Stimulated activated memory B cell treated with anti-CD40 and anti-IgM and Interleukin-4, amounts not matched to agents 10 μg/mL and 1 μg/mL and 100 μg/mL, for 72 hours (primary cell): ENCODE data around the gene TMED4.

Experiments
- ATAC-seq: fragments of 150-1000 bp; cut with Tn5 transposase; 2 replicates; pipeline ENCODE4 v1.10.0; 2021
- H3K27ac Mint-ChIP-seq: one replicate; pipeline ENCODE4 v1.8.0; 2022; ENCODE audit warnings: mild to moderate bottlenecking, mixed read lengths
- H3K27me3 Mint-ChIP-seq: one replicate; pipeline ENCODE4 v1.8.0; 2022; ENCODE audit warnings: mixed read lengths
- H3K36me3 Mint-ChIP-seq: one replicate; pipeline ENCODE4 v1.8.0; 2022; ENCODE audit warnings: mixed read lengths
- H3K4me1 Mint-ChIP-seq: one replicate; pipeline ENCODE4 v1.8.0; 2022; ENCODE audit warnings: mixed read lengths
- H3K4me3 Mint-ChIP-seq: one replicate; pipeline ENCODE4 v1.8.0; 2022; ENCODE audit warnings: mild to moderate bottlenecking, moderate library complexity, mixed read lengths
- H3K9me3 Mint-ChIP-seq: one replicate; pipeline ENCODE4 v1.8.0; 2022; ENCODE audit warnings: mixed read lengths

Gene TMED4

DNA sequence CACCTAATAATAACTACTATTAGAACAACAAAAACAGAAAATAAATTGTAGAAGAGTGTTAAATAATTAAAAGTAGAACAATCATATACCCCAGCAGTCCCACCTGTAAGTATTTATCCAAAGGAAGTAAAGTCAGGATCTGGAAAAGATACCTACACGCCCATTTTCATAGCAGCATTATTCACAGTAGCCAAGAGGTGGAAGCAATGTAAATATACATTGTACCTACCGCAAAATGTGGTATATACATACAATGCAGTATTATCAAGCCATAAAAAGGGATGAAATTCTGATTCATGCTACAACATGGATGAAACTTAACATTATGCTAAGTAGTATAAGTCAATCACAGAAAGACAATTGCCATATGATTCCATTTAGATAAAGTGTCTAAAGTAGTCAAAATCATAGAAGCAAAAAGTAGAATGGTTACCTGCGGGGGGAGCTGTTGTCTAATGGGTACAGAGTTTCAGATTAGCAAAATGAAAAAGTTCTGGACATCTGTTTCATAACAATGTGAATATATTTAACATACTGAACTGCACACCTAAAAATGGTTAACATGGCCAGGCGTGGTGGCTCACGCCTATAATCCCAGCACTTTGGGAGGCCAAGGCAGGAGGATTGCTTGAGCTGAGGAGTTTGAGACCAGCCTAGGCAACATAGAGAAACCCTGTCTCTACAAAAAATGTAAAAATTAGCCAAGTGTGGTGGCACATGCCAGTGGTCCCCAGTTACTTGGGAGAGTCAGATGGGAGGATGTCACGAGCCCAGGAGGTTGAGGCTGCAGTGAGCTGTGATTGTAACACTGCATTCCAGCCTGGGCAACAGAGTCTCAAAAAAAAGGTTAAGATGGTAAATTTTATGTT lies 6.0 kb upstream of the TMED4 start:
- peaks cover 6% of the 10 kb centered on the region for H3K27me3 Mint-ChIP-seq
- H3K9me3 Mint-ChIP-seq, result no peaks in the 10 kb centered on the region
- peak; percentile 55 for ATAC-seq
- H3K36me3 Mint-ChIP-seq, result no peaks in the 10 kb centered on the region
- peaks cover 9% of the 10 kb centered on the region for H3K4me1 Mint-ChIP-seq
- peak overlapping the region; percentile 8 for H3K27ac Mint-ChIP-seq
- no peak overlapping the region for H3K4me3 Mint-ChIP-seq

DNA sequence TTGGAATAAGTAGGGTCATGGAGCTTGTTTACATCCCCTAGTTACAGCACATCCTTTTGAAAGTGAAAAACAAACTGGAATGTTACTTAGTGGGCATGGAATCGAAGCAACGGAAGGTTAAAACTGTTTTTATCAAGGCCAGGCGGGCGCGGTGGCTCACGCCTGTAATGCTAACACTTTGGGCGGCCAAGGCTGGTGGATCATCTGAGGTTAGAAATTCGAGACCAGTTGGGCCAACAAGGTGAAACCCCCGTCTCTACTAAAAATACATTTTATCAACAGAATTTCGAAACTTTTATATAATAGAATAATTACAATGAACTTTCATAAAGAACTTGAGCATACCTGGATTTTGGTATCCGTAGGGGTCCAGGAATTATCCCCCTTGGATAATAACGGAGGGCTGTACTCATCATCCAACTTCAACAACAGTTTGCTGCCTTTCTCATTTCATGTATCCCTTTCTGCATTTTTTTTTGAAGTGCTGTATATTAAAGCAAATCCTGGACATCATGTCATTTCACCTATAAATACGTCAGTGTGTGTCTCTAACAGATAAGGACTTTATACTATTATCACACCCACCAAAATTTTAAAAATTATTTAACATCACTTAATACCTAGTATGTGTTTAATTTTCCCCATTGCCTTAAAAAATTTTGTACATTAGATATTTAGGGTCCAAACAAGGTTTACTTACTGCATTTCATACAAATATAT lies 1.3 kb upstream of the TMED4 start:
- Mint-ChIP-seq H3K9me3 (no peaks in the 10 kb centered on the region), H3K4me1 (peaks cover 33% of the 10 kb centered on the region)

DNA sequence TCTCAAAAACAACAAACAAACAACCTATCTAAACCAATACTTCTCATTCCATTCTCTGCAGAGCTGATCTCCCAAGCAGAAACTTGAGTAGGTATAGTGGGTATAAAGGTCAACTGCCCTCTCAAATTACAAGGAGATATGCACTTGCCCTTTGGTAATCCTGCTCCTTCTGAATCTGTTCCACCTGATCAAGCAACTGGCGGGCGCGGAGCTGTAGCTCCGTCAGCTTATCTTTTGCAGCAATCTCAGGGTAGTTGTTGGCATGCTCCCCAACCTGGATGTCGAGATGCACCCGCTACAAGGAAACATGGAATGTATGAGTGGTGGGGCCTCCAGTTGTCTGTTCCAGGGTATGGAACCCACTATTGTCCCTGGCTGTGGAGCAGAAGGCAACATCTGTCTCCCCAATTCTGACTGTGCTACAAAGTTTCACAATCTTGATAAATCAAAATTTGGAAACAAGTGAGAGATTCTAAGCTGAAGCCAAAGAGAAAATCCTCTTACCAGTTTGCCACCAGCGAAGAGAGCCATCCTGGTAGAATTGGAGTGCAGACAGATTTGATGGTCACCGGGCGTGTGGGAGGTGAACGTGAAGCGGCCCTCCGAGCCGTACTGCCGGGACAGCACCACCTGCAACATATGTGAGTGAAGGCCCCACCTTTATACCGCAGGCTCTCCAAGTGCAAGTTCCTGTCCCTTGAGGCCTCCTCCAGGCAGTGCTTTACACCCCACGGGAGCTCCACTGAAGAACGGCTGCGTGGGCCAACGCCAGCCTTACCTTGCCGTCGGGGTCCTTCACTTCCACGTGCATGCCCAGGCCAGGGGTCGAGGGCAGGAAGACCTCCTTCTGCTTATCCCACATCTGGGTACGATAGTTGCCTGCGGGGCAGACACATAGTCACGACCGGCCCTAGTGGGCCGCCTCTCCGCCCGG lies 819 bp downstream of the TMED4 start:
- Mint-ChIP-seq H3K4me3 (peak overlapping the region; percentile 74), H3K27me3 (no peaks in the 10 kb centered on the region), H3K36me3 (peaks cover 20% of the 10 kb centered on the region), H3K27ac (peak overlapping the region; percentile 90), H3K4me1 (peaks cover 27% of the 10 kb centered on the region), H3K9me3 (no peaks in the 10 kb centered on the region)
- peak; percentile 59 for ATAC-seq

More for the DNA sequence above, 1.3 kb upstream of the TMED4 start:
- Mint-ChIP-seq H3K27me3 (no peaks in the 10 kb centered on the region), H3K4me3 (peak overlapping the region; percentile 74), H3K36me3 (peaks cover 19% of the 10 kb centered on the region), H3K27ac (peak overlapping the region; percentile 90)
- no peak for ATAC-seq

DNA sequence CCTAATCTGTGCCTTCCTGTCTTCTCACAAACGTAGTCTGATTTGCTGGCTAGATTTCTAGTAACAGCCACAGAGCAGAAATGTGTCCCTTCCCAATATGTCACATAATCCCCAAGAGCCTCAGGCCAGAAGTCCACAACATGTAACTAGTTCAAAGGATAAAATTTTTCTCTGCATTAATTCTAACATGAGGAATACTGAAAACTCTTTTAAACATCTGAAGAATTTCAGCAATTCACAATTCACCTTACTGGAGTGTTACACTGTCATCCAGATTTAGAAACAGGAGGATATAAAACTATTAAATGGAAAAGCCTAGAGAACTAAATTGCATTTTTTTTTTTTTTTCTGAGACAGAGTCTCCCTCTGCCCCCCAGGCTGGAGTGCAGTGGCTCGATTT lies 5.8 kb downstream of the TMED4 start:
- H3K9me3 Mint-ChIP-seq, result no peaks in the 10 kb centered on the region
- peaks cover 46% of the 10 kb centered on the region for H3K4me1 Mint-ChIP-seq
- H3K4me3 Mint-ChIP-seq, result no peak overlapping the region
- peaks cover 57% of the 10 kb centered on the region for H3K36me3 Mint-ChIP-seq
- no peak for ATAC-seq
- no peaks in the 10 kb centered on the region for H3K27me3 Mint-ChIP-seq
- no peak overlapping the region for H3K27ac Mint-ChIP-seq

DNA sequence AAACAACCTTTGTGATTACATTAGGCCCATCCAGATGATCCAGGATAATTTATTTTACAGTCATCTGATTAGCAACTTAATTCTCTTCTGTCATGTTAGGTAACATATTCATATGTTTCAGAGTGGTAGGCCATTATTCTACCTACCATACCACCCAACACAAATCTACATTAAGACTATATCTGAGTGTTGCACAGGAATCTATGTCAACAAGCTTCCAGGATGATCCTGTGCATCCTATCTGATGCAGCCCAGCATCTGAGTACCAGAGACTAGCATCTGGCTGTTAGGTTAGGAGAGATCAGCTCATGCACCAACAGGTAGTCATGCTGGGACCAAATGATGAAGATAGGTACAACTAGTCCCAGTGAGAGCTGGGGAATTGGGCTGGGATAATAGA lies 7.0 kb downstream of the TMED4 start:
- Mint-ChIP-seq H3K9me3 (no peaks in the 10 kb centered on the region), H3K4me3 (peak overlapping the region; percentile 92), H3K27ac (peak overlapping the region; percentile 92), H3K27me3 (no peaks in the 10 kb centered on the region), H3K36me3 (peaks cover 58% of the 10 kb centered on the region), H3K4me1 (peaks cover 34% of the 10 kb centered on the region)
- no peak for ATAC-seq

DNA sequence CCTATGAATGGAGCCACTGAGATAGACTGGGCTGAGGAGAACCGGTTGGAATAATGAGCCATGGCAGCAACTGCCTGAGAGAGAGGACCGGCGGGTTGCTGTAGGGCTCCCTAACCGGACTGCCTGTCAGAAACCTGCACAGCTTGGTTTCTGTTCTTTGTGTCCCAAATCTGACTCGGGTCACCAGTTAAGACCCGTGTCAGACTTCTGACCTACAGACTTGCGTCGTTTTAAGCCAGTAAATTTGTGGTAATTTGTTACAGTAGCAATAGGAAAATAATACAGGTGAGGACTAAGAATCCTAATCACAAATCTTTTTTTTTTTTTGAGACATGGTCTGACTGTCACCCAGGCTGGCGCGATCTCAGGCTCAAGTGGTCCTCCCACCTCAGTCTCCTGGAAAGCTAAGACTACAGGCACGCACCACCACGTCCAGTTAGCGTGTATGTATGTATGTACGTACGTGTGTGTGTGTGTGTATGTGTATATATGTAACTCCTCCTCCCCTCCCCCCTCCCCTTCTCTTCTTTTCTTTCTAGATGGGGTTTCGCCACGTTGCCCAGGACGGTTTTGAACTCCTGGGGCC lies 7.7 kb downstream of the TMED4 start:
- no peaks in the 10 kb centered on the region for H3K27me3 Mint-ChIP-seq
- H3K4me1 Mint-ChIP-seq, result peaks cover 29% of the 10 kb centered on the region
- no peaks in the 10 kb centered on the region for H3K9me3 Mint-ChIP-seq
- ATAC-seq, result no peak
- H3K36me3 Mint-ChIP-seq, result peaks cover 58% of the 10 kb centered on the region
- peak overlapping the region; percentile 92 for H3K27ac Mint-ChIP-seq
- peak overlapping the region; percentile 92 for H3K4me3 Mint-ChIP-seq

DNA sequence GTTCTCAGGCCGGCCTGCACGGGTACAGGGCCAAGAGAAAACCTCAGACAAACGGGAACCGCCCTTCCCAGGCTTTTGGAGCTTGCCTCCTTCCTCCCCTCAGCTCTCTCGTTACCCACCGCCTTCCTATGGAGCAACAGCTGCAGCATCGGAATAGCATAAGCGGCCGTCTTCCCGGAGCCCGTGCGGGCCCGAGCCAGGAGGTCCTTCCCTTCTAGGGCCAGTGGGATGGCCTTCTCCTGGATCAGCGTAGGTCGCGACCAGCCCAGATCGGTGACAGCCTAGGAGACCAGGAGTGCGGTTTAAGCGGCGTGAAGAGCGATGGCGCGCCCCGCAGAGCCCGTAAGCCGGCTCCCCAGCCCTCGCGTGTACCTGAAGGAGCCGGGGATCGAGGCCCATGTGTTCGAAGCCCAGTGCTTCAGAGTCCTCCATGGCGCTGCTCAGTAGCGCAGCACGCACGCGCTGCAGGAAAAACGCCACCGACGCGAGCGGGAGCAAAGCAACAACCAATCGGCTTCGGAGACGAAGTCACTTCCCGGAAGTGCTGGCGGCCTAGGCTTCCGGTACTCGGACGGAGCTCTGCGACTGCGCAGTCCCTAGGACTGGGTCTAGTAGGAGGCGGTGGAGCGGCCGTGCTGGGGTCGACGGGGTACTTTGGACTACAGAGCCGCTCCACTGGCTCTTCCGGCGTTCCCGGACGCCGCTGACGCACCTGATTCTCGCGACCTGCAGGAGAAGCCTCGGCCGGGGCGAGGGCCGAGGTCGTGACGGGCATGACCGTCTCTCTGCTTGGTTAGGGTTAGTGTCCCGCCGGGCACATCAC lies 8.4 kb downstream of the TMED4 start, which contains the start of gene DDX56:
TSS of gene DDX56 (minus strand) at position 445 of the 823 bp plus-strand sequence. CDS start at position 432, 13 bp downstream.
- H3K36me3 Mint-ChIP-seq, result peaks cover 61% of the 10 kb centered on the region
- H3K9me3 Mint-ChIP-seq, result no peaks in the 10 kb centered on the region
- H3K4me1 Mint-ChIP-seq, result peaks cover 33% of the 10 kb centered on the region

DNA sequence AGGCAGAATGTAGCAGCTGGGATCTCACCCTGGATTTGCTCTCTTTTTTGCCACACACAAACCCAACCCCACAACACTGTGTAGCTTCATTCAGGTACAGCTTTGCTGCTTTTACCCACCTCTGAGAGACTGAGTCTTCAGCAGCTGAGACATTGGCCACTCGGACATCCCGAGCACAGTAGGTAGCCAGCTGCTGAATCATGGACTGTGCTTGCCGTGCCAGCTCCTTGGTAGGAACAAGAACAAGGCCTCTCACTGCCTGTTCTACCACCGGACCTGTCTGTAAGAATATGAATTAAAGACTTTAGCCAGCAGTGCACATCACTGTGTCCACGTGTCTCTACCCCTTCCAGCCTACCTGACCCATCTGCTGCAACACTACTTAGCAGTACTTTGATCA lies 9.3 kb downstream of the TMED4 start:
- H3K9me3 Mint-ChIP-seq, result no peaks in the 10 kb centered on the region
- peaks cover 70% of the 10 kb centered on the region for H3K36me3 Mint-ChIP-seq
- no peaks in the 10 kb centered on the region for H3K27me3 Mint-ChIP-seq
- peak overlapping the region; percentile 92 for H3K27ac Mint-ChIP-seq
- ATAC-seq, result no peak
- peak overlapping the region; percentile 92 for H3K4me3 Mint-ChIP-seq
- peaks cover 34% of the 10 kb centered on the region for H3K4me1 Mint-ChIP-seq

More for the DNA sequence above, 8.4 kb downstream of the TMED4 start, which contains the start of gene DDX56:
- peak within 1 kb of the TSS; percentile 92 for H3K4me3 Mint-ChIP-seq
- peak; percentile 99 for ATAC-seq
- peak within 1 kb of the TSS; percentile 92 for H3K27ac Mint-ChIP-seq
- H3K27me3 Mint-ChIP-seq, result no peaks in the 10 kb centered on the region

DNA sequence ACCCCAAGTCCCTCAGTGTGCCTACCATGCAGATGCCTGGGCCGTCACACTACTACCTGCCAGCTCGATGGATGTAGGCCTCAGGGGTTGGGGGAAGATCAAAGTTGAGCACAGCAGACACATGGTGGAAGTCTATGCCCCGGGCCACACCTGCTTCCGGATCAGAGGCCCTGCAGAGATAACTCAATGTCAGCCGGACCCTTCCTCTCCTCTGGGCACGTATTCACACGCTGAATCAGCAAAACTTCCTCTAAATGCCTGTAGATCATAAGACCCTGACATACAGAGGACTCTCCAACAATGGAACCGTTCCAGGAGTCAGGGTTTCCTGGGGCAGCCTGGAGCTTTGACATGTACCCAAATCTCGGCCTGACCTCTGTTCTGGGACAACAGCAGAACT lies 12.1 kb downstream of the TMED4 start:
- no peak overlapping the region for H3K4me3 Mint-ChIP-seq
- H3K27ac Mint-ChIP-seq, result no peak overlapping the region
- peaks cover 37% of the 10 kb centered on the region for H3K4me1 Mint-ChIP-seq
- H3K27me3 Mint-ChIP-seq, result no peaks in the 10 kb centered on the region
- no peaks in the 10 kb centered on the region for H3K9me3 Mint-ChIP-seq
- no peak for ATAC-seq
- peaks cover 79% of the 10 kb centered on the region for H3K36me3 Mint-ChIP-seq

DNA sequence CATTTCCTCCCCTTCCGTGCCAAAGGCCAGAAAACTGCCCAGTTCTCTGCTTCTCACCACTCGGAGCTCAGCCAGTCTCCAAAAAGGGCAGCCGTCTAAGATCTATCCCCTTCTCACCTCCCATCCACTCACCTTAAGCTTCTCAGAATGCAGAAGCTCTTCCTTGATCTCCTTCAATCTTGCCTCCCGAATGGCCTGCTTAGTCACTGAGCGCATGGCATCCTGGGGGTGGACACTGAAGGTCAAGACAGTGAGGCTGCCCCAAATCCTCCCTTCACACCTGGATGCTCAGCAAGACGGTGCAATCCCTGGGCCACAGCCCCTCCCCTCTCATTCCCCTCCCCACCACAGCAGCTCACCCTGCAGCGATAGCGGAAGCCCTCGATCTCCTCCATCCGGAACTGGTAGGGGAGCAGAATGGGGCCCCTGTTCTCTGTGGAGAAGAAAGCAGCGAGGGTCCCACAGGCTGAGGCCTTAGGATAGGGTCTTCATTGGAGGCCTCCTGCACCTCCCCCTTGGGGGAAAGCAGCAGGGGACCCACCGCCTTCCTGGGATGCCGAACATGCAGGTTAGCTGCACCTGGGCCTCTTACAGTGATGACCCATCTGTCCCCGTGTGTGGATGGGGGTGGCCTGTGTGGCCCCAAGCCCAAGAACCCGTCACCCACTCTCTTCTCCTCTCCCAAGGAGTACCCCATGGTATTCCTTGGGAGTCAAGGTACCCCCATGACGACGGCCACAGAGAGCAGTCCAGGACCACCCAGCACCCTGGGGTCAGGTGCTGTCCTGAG lies 13.1 kb downstream of the TMED4 start:
- Mint-ChIP-seq H3K9me3 (no peaks in the 10 kb centered on the region), H3K27ac (no peak overlapping the region), H3K36me3 (peaks cover 84% of the 10 kb centered on the region), H3K27me3 (no peaks in the 10 kb centered on the region), H3K4me3 (no peak overlapping the region), H3K4me1 (peaks cover 28% of the 10 kb centered on the region)
- no peak for ATAC-seq

DNA sequence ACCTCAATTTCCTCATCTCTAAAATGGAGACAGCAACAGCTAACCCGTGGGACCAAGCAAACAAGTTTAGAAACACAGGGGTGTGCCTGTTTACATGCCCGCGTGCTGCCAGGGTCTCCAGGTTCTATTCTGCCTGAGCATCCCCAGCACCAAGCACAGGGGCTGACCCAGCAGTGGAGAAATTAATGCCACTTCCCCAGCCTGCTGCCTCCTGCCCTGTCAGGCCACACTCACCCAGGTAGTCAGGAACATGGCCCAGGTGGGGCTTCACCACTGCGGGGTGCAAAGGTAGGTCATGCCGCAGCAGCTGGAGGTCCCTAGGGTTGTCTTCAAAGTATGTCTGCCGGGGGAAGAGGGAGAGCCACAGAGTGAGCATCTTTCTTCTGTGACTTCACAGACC lies 14.1 kb downstream of the TMED4 start:
- no peak overlapping the region for H3K27ac Mint-ChIP-seq
- no peaks in the 10 kb centered on the region for H3K27me3 Mint-ChIP-seq
- ATAC-seq, result no peak
- no peaks in the 10 kb centered on the region for H3K9me3 Mint-ChIP-seq
- H3K36me3 Mint-ChIP-seq, result peaks cover 79% of the 10 kb centered on the region
- peaks cover 20% of the 10 kb centered on the region for H3K4me1 Mint-ChIP-seq
- H3K4me3 Mint-ChIP-seq, result no peak overlapping the region

DNA sequence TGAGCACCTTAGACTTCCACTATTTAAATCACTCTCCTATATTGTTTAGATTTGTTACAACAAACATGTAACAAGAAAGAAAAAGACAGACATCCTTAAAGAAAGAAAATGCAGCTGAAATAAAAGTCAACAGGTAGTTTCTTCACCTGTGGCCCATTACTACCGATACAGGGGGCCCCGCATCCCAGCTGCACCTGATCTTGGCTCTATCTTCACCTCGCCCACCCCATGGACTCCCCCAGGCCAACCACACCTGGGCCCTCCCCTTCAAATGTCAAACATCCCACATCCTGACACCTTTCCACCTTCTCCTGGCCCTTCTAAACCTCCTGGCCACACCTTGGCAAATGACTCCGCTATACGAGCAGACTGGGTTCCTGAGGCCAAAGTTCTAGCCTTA lies 15.4 kb downstream of the TMED4 start:
- Mint-ChIP-seq H3K27me3 (no peaks in the 10 kb centered on the region), H3K4me3 (no peak overlapping the region), H3K9me3 (no peaks in the 10 kb centered on the region), H3K4me1 (peaks cover 14% of the 10 kb centered on the region), H3K36me3 (peaks cover 72% of the 10 kb centered on the region), H3K27ac (no peak overlapping the region)
- no peak for ATAC-seq

DNA sequence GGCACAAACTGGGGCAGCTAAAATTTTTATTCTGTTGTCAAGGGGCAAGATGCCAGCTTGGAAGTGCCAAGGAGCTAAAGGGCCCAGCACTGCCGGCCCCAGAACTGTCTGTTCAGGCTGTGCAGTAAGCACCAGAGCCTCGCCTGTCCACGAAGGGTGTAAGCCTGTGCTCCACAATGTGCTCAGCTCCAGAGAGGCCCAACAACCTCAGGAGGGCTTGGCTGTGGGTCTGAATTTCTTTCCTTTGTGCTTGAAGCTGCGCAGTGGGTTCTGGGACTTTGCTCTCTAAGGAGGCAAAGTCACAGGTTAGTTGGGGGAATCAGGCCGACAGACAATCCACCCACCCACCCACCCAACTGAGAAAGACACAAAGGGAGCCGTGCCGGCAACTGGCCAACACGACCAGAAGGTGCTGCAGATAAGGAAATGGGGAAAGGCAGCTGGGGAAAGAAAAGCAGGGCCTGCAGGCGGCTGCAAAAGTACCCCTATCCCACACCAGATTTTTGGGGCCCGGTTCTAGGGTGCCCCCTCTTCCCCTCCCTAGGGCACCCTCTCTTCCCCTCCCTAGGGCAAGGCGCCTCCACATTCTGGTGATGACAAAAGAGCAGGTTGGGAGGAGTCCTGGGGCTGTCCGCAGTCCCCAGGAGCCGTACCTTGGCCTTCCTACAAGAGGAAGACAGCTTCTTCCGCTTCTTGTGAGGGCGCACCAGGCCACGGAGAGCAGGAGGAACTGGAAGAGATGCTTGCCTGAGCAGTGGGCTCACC lies 16.1 kb downstream of the TMED4 start:
- ATAC-seq, result peak; percentile 54
- H3K27ac Mint-ChIP-seq, result peak overlapping the region; percentile 55
- H3K36me3 Mint-ChIP-seq, result peaks cover 65% of the 10 kb centered on the region
- no peak overlapping the region for H3K4me3 Mint-ChIP-seq
- no peaks in the 10 kb centered on the region for H3K9me3 Mint-ChIP-seq
- H3K4me1 Mint-ChIP-seq, result peaks cover 14% of the 10 kb centered on the region
- no peaks in the 10 kb centered on the region for H3K27me3 Mint-ChIP-seq
